Esophagus (tissue), 2 donors: ENCODE results near the gene IL36RN. TPM values are rescaled to one million over a fixed set of nuclear protein-coding genes. Genes with fewer than 3 reads are reported as not detected.

Source experiments
- polyA plus RNA-seq, 2 donors: library from polyadenylated mRNA; stranded (reverse); fragments of 200-250 nt; gene quantifications; one replicate each; pipeline ENCODE4 v1.2.3, GENCODE V29; 2013
- donor health status: healthy with polysubstance abuse.
- donor health status: Bipolar disorder and iron deficiency.

Gene IL36RN
- polyA plus RNA-seq, 2 donors, result 25.9 to 38.4 TPM

Other genes with a start within 250 kb of the IL36RN start
- 1 to 10 TPM; 1.9 to 4.3 TPM for gene IL1B, start 222.4 kb upstream of the IL36RN start, polyA plus RNA-seq
- under 1 TPM; 0.06 to 0.12 TPM for gene IL37, start 148.0 kb upstream of the IL36RN start, polyA plus RNA-seq
- gene IL36G, start 81.2 kb upstream of the IL36RN start, polyA plus RNA-seq, result 10 to 100 TPM in 1 of 2 donors, 1 to 10 TPM in 1; 6.2 to 54.5 TPM
- 100 to 1,000 TPM; 243 to 394 TPM for gene IL36A, start 53.7 kb upstream of the IL36RN start, polyA plus RNA-seq
- gene IL36B, start 6.3 kb upstream of the IL36RN start, polyA plus RNA-seq, result 1 to 10 TPM; 1.5 to 8.8 TPM
- under 1 TPM; 0.18 to 0.51 TPM for gene IL1F10, start 8.8 kb downstream of the IL36RN start, polyA plus RNA-seq
- gene IL1RN, start 68.4 kb downstream of the IL36RN start, polyA plus RNA-seq, result 1,000 to 10,000 TPM; 1,363 to 2,112 TPM
- 10 to 100 TPM; 18.1 to 32.6 TPM for gene PSD4, start 114.8 kb downstream of the IL36RN start, polyA plus RNA-seq
- gene PAX8, start 219.7 kb downstream of the IL36RN start, polyA plus RNA-seq, result 1 to 10 TPM in 1 of 2 donors, under 1 TPM in 1; 0.28 to 4.0 TPM